GM06990 (cell line): ENCODE data around the gene PDE11A.

ENCODE experiments used
- DNase-seq: peaks from one replicate; pipeline ENCODE4 v3.0.0-alpha.2; 2011; ENCODE audit not compliant: insufficient read length; ENCODE audit errors: extremely low read depth
- H3K27me3 ChIP-seq: replicated peaks from 2 replicates; pipeline ENCODE4 v1.6.0; 2011; ENCODE audit warnings: low read length; ENCODE audit not compliant: control insufficient read depth, insufficient read depth
- H3K36me3 ChIP-seq: 2 replicates; pipeline ENCODE4 v1.5.1; 2011; ENCODE audit warnings: low read length; ENCODE audit not compliant: control insufficient read depth, insufficient read depth
- H3K4me3 ChIP-seq: replicated peaks from 2 replicates; pipeline ENCODE4 v1.5.1; 2011; ENCODE audit warnings: low read depth, mild to moderate bottlenecking, control low read depth, low read length
- TF ChIP-seq, protein P1 (sequence below): IDR thresholded peaks from 2 replicates; pipeline ENCODE4 v1.5.1; 2011; ENCODE audit warnings: low read length, control low read depth, mild to moderate bottlenecking, inconsistent platforms; ENCODE audit not compliant: insufficient read depth, poor library complexity, severe bottlenecking

PDE11A gene

GRCh38 chr2:177830881-177831386, 241.6 kb downstream of the PDE11A start:
- Histone ChIP-seq H3K36me3 (no peaks in the 10 kb centered on the region), H3K27me3 (no peaks in the 10 kb centered on the region), H3K4me3 (no peak overlapping the region)
- DNase-seq = no peak
- TF ChIP-seq, protein P1, sequence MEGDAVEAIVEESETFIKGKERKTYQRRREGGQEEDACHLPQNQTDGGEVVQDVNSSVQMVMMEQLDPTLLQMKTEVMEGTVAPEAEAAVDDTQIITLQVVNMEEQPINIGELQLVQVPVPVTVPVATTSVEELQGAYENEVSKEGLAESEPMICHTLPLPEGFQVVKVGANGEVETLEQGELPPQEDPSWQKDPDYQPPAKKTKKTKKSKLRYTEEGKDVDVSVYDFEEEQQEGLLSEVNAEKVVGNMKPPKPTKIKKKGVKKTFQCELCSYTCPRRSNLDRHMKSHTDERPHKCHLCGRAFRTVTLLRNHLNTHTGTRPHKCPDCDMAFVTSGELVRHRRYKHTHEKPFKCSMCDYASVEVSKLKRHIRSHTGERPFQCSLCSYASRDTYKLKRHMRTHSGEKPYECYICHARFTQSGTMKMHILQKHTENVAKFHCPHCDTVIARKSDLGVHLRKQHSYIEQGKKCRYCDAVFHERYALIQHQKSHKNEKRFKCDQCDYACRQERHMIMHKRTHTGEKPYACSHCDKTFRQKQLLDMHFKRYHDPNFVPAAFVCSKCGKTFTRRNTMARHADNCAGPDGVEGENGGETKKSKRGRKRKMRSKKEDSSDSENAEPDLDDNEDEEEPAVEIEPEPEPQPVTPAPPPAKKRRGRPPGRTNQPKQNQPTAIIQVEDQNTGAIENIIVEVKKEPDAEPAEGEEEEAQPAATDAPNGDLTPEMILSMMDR = no peak

DNA sequence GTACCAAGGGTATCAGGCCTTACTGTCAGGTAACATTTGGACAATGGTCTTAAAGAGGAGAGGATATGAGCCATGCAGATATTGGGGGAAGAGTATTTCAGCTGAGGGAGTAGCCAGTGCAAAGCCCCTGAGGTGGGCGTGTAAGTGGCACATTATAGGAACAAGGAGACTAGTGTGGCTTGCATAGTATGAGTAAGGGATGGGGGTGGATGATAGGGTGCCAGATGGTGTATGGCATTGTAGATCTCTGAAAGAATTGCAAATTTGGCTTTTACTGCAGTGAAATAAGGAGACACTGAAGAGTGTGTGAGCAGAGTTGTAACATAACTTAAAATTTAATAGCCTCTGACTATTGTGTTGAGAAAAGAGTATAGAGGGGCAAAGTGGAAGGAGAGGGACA, 244.0 kb downstream of the PDE11A start:
- Histone ChIP-seq H3K36me3 (no peaks in the 10 kb centered on the region), H3K4me3 (no peak overlapping the region), H3K27me3 (no peaks in the 10 kb centered on the region)
- TF ChIP-seq, protein P1 = no peak
- DNase-seq = no peak

DNA sequence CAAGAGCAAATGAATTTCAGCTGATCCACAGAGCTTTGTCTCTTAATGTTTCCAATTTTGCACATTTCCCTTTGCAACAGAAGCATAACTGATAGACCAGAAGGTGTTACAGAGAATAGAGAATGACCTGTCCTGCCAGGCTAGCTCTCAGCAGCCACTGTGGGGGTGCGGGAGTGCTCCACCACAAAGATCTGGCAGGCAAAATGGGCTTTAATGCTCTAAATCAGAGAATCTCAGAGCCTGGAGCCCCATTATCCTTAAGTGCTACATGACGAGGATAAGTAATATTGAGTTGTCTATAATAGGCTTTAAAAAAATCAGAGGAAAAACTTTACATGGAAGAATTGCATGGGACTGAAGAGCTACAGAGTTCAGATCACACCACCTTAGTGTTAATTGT, 245.7 kb downstream of the PDE11A start:
- Histone ChIP-seq H3K4me3 (no peak overlapping the region), H3K36me3 (no peaks in the 10 kb centered on the region), H3K27me3 (no peaks in the 10 kb centered on the region)
- TF ChIP-seq, protein P1 = no peak
- DNase-seq = no peak

- TF ChIP-seq, protein P1 = no peak
- no peaks in the 10 kb centered on the region for H3K36me3 ChIP-seq
- no peak for DNase-seq
- H3K4me3 ChIP-seq = no peak overlapping the region
- H3K27me3 ChIP-seq = no peaks in the 10 kb centered on the region
Measured at GRCh38 chr2:177822941-177823340, 249.6 kb downstream of the PDE11A start.

DNA sequence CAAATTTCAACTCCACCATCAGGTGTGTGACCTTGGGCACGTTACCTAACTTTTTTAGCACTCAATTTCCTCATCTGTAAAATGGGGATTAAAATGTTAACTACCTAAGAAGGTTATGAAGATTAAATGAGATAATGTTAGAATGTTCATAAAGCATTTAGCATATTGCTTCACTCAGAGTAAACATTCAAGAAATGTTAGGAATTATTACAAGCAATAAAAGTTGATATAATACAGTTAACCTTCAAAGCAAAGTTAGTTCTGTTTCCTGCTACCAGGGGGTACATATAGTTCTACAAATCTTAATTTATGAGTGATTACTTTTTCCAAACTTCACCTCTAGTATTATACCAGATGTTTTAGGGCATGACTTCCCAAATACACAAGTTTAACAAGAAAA, 254.2 kb downstream of the PDE11A start:
- Histone ChIP-seq H3K27me3 (no peaks in the 10 kb centered on the region), H3K36me3 (no peaks in the 10 kb centered on the region), H3K4me3 (no peak overlapping the region)
- TF ChIP-seq, protein P1 = no peak
- no peak for DNase-seq

- no peaks in the 10 kb centered on the region for H3K36me3 ChIP-seq
- no peak overlapping the region for H3K4me3 ChIP-seq
- H3K27me3 ChIP-seq = no peaks in the 10 kb centered on the region
- DNase-seq = no peak
- TF ChIP-seq, protein P1 = no peak
Measured at GRCh38 chr2:177817300-177817699, 255.3 kb downstream of the PDE11A start.
